Endothelial cell of umbilical vein (primary cell): ENCODE measurements around the gene SIX4. TPM values are rescaled to one million over a fixed set of nuclear protein-coding genes. Genes with fewer than 3 reads are reported as not detected.

Experiments used
- BruUV-seq: library from RNA; stranded (reverse); fragments of 400-500 nt; replicated peaks from 2 replicates; lab custom pipeline; 2021; lab: Mats Ljungman, UMichigan
- CTCF ChIA-PET: fragments of 300-600, 350-600 bp; sonication (Branson Sonifier 250); formaldehyde crosslinking; loops from one replicate; lab custom pipeline; 2021; ENCODE audit warnings: antibody characterized with exemption, inconsistent platforms; lab: Charles Lee
- POLR2A ChIA-PET: fragments of 300-600, 350-600 bp; sonication (Branson Sonifier 250); formaldehyde crosslinking; loops from one replicate; lab custom pipeline; 2021; ENCODE audit warnings: antibody characterized with exemption, inconsistent platforms; lab: Charles Lee
- DNase-seq: peaks from one replicate; pipeline ENCODE4 v3.0.0-alpha.2; 2011; ENCODE audit warnings: low read depth, low spot score
- FAIRE-seq: peaks from 2 replicates; lab custom pipeline; 2011; peaks lifted over from hg19 to GRCh38; lab: Jason Lieb, UNC
- H2AFZ ChIP-seq: 2 replicates; pipeline ENCODE4 v1.6.0; 2012; ENCODE audit warnings: low read depth, low read length, control low read depth, inconsistent platforms
- H3K27ac ChIP-seq: 2 replicates; pipeline ENCODE4 v1.5.1; 2011; ENCODE audit warnings: low read depth, mild to moderate bottlenecking, control low read depth, low read length, moderate library complexity; ENCODE audit not compliant: insufficient read depth
- H3K27me3 ChIP-seq, 2 experiments: 2 replicates each; pipeline versions ENCODE4 v1.6.0 to v1.6.1; 2011; ENCODE audit warnings: low read length in 2 of 2, mixed read lengths in 1 of 2; ENCODE audit not compliant: control insufficient read depth in 2 of 2, insufficient read depth in 2 of 2
- H3K36me3 ChIP-seq, 2 experiments: 2 replicates in 1 of 2; 3 replicates in 1 of 2; pipeline ENCODE4 v1.5.1; 2011; ENCODE audit warnings: low read length in 2 of 2, mild to moderate bottlenecking in 1 of 2, moderate library complexity in 1 of 2; ENCODE audit not compliant: control insufficient read depth in 2 of 2, insufficient read depth in 2 of 2; ENCODE audit errors: extremely low read depth in 1 of 2
- H3K4me1 ChIP-seq: 3 replicates; pipeline ENCODE4 v1.5.1; 2011; ENCODE audit warnings: mild to moderate bottlenecking, low read length; ENCODE audit not compliant: control insufficient read depth, insufficient read depth; ENCODE audit errors: extremely low read depth
- H3K4me2 ChIP-seq: 2 replicates; pipeline ENCODE4 v1.6.1; 2011; ENCODE audit warnings: low read length, control low read depth, mixed read lengths; ENCODE audit not compliant: insufficient read depth
- H3K4me3 ChIP-seq, 3 experiments: fragments of 200-600 bp in 1 of 3; sonication (generic), shearing (Covaris generic) in 1 of 3; replicated peaks in 1 of 3; 2 replicates each; pipeline ENCODE4 v1.5.1; 2011 to 2016; ENCODE audit warnings: control low read depth in 3 of 3, low read length in 3 of 3, mild to moderate bottlenecking in 2 of 3, inconsistent platforms in 1 of 3, low read depth in 1 of 3, moderate library complexity in 1 of 3; ENCODE audit not compliant: insufficient read depth in 1 of 3
- H3K79me2 ChIP-seq: 2 replicates; pipeline ENCODE4 v1.6.0; 2012; ENCODE audit warnings: low read length, inconsistent platforms; ENCODE audit not compliant: control insufficient read depth, insufficient read depth
- H3K9ac ChIP-seq: replicated peaks from 2 replicates; pipeline ENCODE3; 2011; ENCODE audit warnings: low read length, control low read depth; ENCODE audit not compliant: insufficient read depth; ENCODE audit errors: extremely low read depth
- H3K9me1 ChIP-seq: replicated peaks from 3 replicates; pipeline ENCODE4 v1.6.0; 2011; ENCODE audit warnings: mild to moderate bottlenecking, low read length; ENCODE audit not compliant: control insufficient read depth, insufficient read depth; ENCODE audit errors: extremely low read depth
- H3K9me3 ChIP-seq: replicated peaks from 2 replicates; pipeline ENCODE4 v1.5.1; 2012; ENCODE audit warnings: low read length, inconsistent platforms; ENCODE audit not compliant: control insufficient read depth, insufficient read depth
- H4K20me1 ChIP-seq: replicated peaks from 2 replicates; pipeline ENCODE3; 2011; ENCODE audit warnings: mild to moderate bottlenecking, low read length; ENCODE audit not compliant: control insufficient read depth, insufficient read depth; ENCODE audit errors: extremely low read depth
- CTCF ChIP-seq, 2 donors: IDR thresholded peaks; 1 replicate in 1 of 2; 2 replicates in 1 of 2; pipeline ENCODE4 v1.5.1; 2011; ENCODE audit warnings: low read length in 2 of 2, mild to moderate bottlenecking in 2 of 2, moderate library complexity in 2 of 2, control low read depth in 1 of 2, inconsistent platforms in 1 of 2, low read depth in 1 of 2; ENCODE audit not compliant: insufficient read depth in 1 of 2; ENCODE audit errors: extremely low read depth in 1 of 2
- EZH2 ChIP-seq: IDR thresholded peaks from 2 replicates; pipeline ENCODE4 v1.6.1; 2012; ENCODE audit warnings: borderline replicate concordance, low read depth, mild to moderate bottlenecking, moderate library complexity, low read length, inconsistent platforms; ENCODE audit not compliant: severe bottlenecking
- FOS ChIP-seq: IDR thresholded peaks from 2 replicates; pipeline ENCODE4 v1.6.1; 2011; ENCODE audit warnings: mild to moderate bottlenecking, low read length, moderate library complexity, borderline replicate concordance; ENCODE audit not compliant: insufficient read depth
- GATA2 ChIP-seq: IDR thresholded peaks from 2 replicates; pipeline ENCODE4 v1.7.0; 2011; ENCODE audit warnings: low read depth, mild to moderate bottlenecking, moderate library complexity, mixed read lengths, low read length; ENCODE audit not compliant: insufficient read length, insufficient read depth
- JUN ChIP-seq: IDR thresholded peaks from 2 replicates; pipeline ENCODE4 v1.6.1; 2011; ENCODE audit warnings: borderline replicate concordance, low read depth; ENCODE audit not compliant: insufficient read length, insufficient read depth
- MAX ChIP-seq: IDR thresholded peaks from 2 replicates; pipeline ENCODE4 v1.6.1; 2011; ENCODE audit not compliant: insufficient read depth, insufficient read length
- MYC ChIP-seq: IDR thresholded peaks from one replicate; pipeline ENCODE4 v1.6.1; 2011; ENCODE audit warnings: mild to moderate bottlenecking, low read depth, low read length
- POLR2A ChIP-seq: IDR thresholded peaks from 2 replicates; pipeline ENCODE4 v1.6.1; 2012; ENCODE audit warnings: low read depth, mild to moderate bottlenecking, control low read depth, low read length
- POLR2AphosphoS5 ChIP-seq: IDR thresholded peaks from 2 replicates; pipeline ENCODE4 v1.6.1; 2012; ENCODE audit warnings: low read depth, mild to moderate bottlenecking, control low read depth, low read length, moderate library complexity; ENCODE audit not compliant: insufficient read depth
- dilution Hi-C: fragments of 300-500 bp; cut with MboI; formaldehyde crosslinking; loops from one replicate; pipeline ENCODE4 v1.15.0; 2019; ENCODE audit warnings: low sequenced_read_pairs; ENCODE audit not compliant: extremely low pct_ligation_motif_present
- intact Hi-C: fragments of 100-400 bp; cut with micrococcal nuclease; formaldehyde crosslinking; loops from one replicate; pipeline ENCODE4 v1.10.0; 2022
- polyA plus RNA-seq, 4 experiments: library from polyadenylated mRNA; depleted of rRNA in 3 of 4; stranded (reverse) in 3 of 4; unstranded in 1 of 4; fragments of >200 nt; gene quantifications; 2 replicates each; pipeline versions ENCODE4 v1.2.1 to v1.2.3, GENCODE V29; 2011 to 2012; ENCODE audit warnings: missing spikeins in 1 of 4
- total RNA-seq: library from RNA; stranded (reverse); gene quantifications from 2 replicates; pipeline ENCODE4 v1.2.3, GENCODE V29; 2021

Gene SIX4
- total and polyA plus RNA-seq, 2 donors (not counting 3 experiments of a cell fraction or from before 2014, with no cell fraction given): 1.8 to 4.7 TPM

GRCh38 chr14:60753264-60754119 lies 29.3 kb upstream of the SIX4 start:
- H3K27ac ChIP-seq: no peak overlapping the region
- CTCF ChIA-PET: interaction anchor here (1.1 kb wide), 2 partner anchors 8 to 10 kb away, joined by 3 to 4 read pairs; no protein-coding TSS in a partner anchor
- no TSS peak for BruUV-seq

GRCh38 chr14:60744566-60744965 lies 20.4 kb upstream of the SIX4 start:
- no peak for FAIRE-seq
- H4K20me1 ChIP-seq: no peaks in the 10 kb centered on the region
- H3K4me2 ChIP-seq: no peak overlapping the region
- TF ChIP-seq MAX (no peak), POLR2AphosphoS5 (no peak), JUN (no peak), GATA2 (no peak), POLR2A (no peak), CTCF (IDR thresholded peaks at IDR 0.05; ENCODE audit: extremely low read depth in 1 of 2, insufficient read depth in 1 of 2, low read depth in 1 of 2, low read length in 2 of 2) (no peak), MYC (no peak), FOS (no peak), EZH2 (no peak)
- no peaks in the 10 kb centered on the region for H3K36me3 ChIP-seq
- no peak overlapping the region for H3K4me3 ChIP-seq
- BruUV-seq: no TSS peak
- H3K9ac ChIP-seq: no peak overlapping the region
- peaks cover 59% of the 10 kb centered on the region for H3K79me2 ChIP-seq
- no peaks in the 10 kb centered on the region for H3K9me1 ChIP-seq
- dilution Hi-C loops: no loop called here
- no peak overlapping the region for H2AFZ ChIP-seq
- no peak for DNase-seq
- CTCF ChIA-PET: interaction anchor here (1.1 kb wide), 1 partner anchor 9 kb away, joined by 3 read pairs; no protein-coding TSS in a partner anchor
- H3K27me3 ChIP-seq: no peaks in the 10 kb centered on the region
- intact Hi-C loops: no loop called here
- no peak overlapping the region for H3K27ac ChIP-seq
- H3K4me1 ChIP-seq: no peaks in the 10 kb centered on the region
- POLR2A ChIA-PET: no interaction called here
- no peaks in the 10 kb centered on the region for H3K9me3 ChIP-seq

More at GRCh38 chr14:60753264-60754119, 29.3 kb upstream of the SIX4 start:
- no peak for TF ChIP-seq MAX
- no peak for TF ChIP-seq EZH2
- POLR2A ChIA-PET: no interaction called here
- H3K36me3 ChIP-seq: no peaks in the 10 kb centered on the region
- H4K20me1 ChIP-seq: peaks cover 2% of the 10 kb centered on the region
- no peak overlapping the region for H3K4me2 ChIP-seq
- FAIRE-seq (no peak), DNase-seq (no peak)
- H3K27me3 ChIP-seq: no peaks in the 10 kb centered on the region
- dilution Hi-C loops: no loop called here
- H3K4me3 ChIP-seq: no peak overlapping the region
- H3K9me1 ChIP-seq: no peaks in the 10 kb centered on the region
- no peak overlapping the region for H3K9ac ChIP-seq
- peaks cover 18% of the 10 kb centered on the region for H3K4me1 ChIP-seq
- H2AFZ ChIP-seq: no peak overlapping the region
- intact Hi-C loops: no loop called here
- no peaks in the 10 kb centered on the region for H3K9me3 ChIP-seq
- peaks cover 40% of the 10 kb centered on the region for H3K79me2 ChIP-seq
